Measurements from ENCODE around the gene CKAP2L. TPM values are rescaled to one million over a fixed set of nuclear protein-coding genes. Genes with fewer than 3 reads are reported as not detected.

Gene CKAP2L
- total and polyA plus RNA-seq, 2 experiments from 2014 or later, result 16.2 to 30.2 TPM

GRCh38 chr2:112758711-112759110, 5.7 kb downstream of the CKAP2L start:
- Mint-ChIP-seq H3K27me3 (ENCODE audit: insufficient read depth, low read depth, poor library complexity) (no peaks in the 10 kb centered on the region), H3K27ac (no peak overlapping the region), H3K4me1 (peaks cover 5% of the 10 kb centered on the region), H3K4me3 (no peak overlapping the region), H3K36me3 (ENCODE audit: low read depth) (peaks cover 40% of the 10 kb centered on the region), H3K9me3 (no peaks in the 10 kb centered on the region)
- Histone ChIP-seq H3K4me2 (no peak overlapping the region), H3K36me3 (ENCODE audit: insufficient read depth) (peaks cover 27% of the 10 kb centered on the region), H3K4me3 (no peak overlapping the region), H3K27ac (ENCODE audit: low read depth) (no peak overlapping the region), H3K9me2 (ENCODE audit: insufficient read depth) (no peaks in the 10 kb centered on the region), H2AFZ (no peak overlapping the region), H3K27me3 (ENCODE audit: insufficient read depth) (no peaks in the 10 kb centered on the region), H3F3A (replicated peaks; ENCODE audit: low read depth) (no peaks in the 10 kb centered on the region; the same call in 1 of the 2 replicates), H4K20me1 (replicated peaks; ENCODE audit: insufficient read depth) (peaks cover 6% of the 10 kb centered on the region), H3K79me2 (replicated peaks; ENCODE audit: insufficient read depth) (peaks cover 10% of the 10 kb centered on the region), H3K4me1 (ENCODE audit: insufficient read depth) (peaks cover 5% of the 10 kb centered on the region; the same call in 1 of the 2 replicates)
- TF ChIP-seq EZH2 (IDR thresholded peaks at IDR 0.05; ENCODE audit: low read depth, unreplicated experiment) (no peak), STAT1 (IDR thresholded peaks at IDR 0.05; ENCODE audit: unreplicated experiment) (no peak), POLR2AphosphoS5 (IDR thresholded peaks at IDR 0.05; ENCODE audit: low read depth) (no peak), NANOG (IDR thresholded peaks at IDR 0.05; ENCODE audit: borderline replicate concordance) (no peak), ZNF331 (CRISPR knock-in tag; IDR thresholded peaks at IDR 0.05; ENCODE audit: low read depth) (no peak), ZNF114 (CRISPR knock-in tag; IDR thresholded peaks at IDR 0.05) (no peak), CREB1 (CRISPR knock-in tag; IDR thresholded peaks at IDR 0.05; ENCODE audit: low read depth) (no peak), ZNF462 (CRISPR knock-in tag; IDR thresholded peaks at IDR 0.05) (no peak), EZH2phosphoT487 (IDR thresholded peaks at IDR 0.05; ENCODE audit: unreplicated experiment) (no peak), CTCF (conservative IDR thresholded peaks at IDR 0.05; ENCODE audit: low read depth in 2 of 2) (no peak), REST (IDR thresholded peaks at IDR 0.05; ENCODE audit: unreplicated experiment) (no peak), ETS1 (IDR thresholded peaks at IDR 0.05) (no peak), JUNB (IDR thresholded peaks at IDR 0.05; ENCODE audit: unreplicated experiment) (no peak)
- DNase-seq (ENCODE audit: low spot score) (no peak), ATAC-seq (no peak)

All from GM23338 (cell line).